IPS-18a (cell line): ENCODE results near the gene CBFA2T3.

Source experiments
- H3K27ac ChIP-seq: one replicate; pipeline ENCODE4 v1.5.1; 2013; ENCODE audit warnings: low read length
- H3K27me3 ChIP-seq: one replicate; pipeline ENCODE4 v1.6.1; 2013; ENCODE audit warnings: mild to moderate bottlenecking, low read length; ENCODE audit not compliant: control insufficient read depth, insufficient read depth
- H3K36me3 ChIP-seq: one replicate; pipeline ENCODE4 v1.6.1; 2013; ENCODE audit warnings: low read depth, low read length; ENCODE audit not compliant: control insufficient read depth
- H3K4me1 ChIP-seq: one replicate; pipeline ENCODE4 v1.6.1; 2013; ENCODE audit warnings: low read depth, low read length; ENCODE audit not compliant: control insufficient read depth
- H3K4me3 ChIP-seq: one replicate; pipeline ENCODE4 v1.5.1; 2013; ENCODE audit warnings: low read length
- H3K9ac ChIP-seq: one replicate; pipeline ENCODE4 v1.6.1; 2013; ENCODE audit warnings: mild to moderate bottlenecking, low read length, moderate library complexity
- H3K9me3 ChIP-seq: one replicate; pipeline ENCODE4 v1.6.1; 2013; ENCODE audit warnings: low read depth, low read length; ENCODE audit not compliant: control insufficient read depth

The CBFA2T3 gene

DNA sequence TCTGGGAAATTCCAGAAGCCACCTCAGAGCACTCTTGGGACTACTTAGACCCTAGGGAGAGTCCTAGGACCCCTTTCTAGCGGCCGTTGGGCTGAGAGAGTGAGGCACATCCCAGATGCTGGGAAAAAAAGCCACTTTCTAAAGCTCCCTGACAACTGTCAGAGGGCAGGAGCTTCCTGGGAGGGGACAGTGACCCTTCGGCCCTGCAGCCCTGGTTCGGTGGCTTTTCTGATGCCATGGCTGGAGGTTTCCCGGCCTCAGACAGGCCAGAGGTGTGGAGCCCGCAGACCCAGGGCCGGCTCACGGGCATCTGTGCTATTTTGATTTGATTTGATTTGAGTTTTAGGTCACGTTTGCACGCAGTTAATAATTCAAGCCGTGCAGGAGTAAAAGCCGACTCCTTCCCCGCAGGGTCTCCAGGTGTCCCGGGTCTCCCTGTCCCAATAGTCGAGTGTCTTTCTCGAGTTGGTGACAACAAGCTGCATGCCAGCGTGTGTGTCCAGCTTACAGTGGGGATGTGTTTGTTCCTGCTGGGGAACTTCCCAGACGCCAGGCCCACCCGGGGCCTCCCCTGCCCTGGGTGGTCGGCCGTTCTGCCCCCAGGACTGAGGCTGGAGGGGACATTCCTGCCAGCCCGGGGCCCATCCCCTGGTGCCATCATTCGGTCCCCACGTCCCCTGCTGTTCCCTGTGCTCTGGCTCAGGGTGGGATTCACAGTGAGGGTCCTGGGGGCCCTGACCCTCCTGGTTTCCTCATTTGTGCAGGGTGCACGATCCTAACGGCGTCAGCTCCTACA, 1.0 kb upstream of the CBFA2T3 start:
- no peaks in the 10 kb centered on the region for H3K9me3 ChIP-seq
- no peak overlapping the region for H3K4me3 ChIP-seq
- H3K4me1 ChIP-seq: peaks cover 4% of the 10 kb centered on the region
- H3K9ac ChIP-seq: no peak overlapping the region
- H3K27me3 ChIP-seq: no peaks in the 10 kb centered on the region
- H3K36me3 ChIP-seq: no peaks in the 10 kb centered on the region
- no peak overlapping the region for H3K27ac ChIP-seq

DNA sequence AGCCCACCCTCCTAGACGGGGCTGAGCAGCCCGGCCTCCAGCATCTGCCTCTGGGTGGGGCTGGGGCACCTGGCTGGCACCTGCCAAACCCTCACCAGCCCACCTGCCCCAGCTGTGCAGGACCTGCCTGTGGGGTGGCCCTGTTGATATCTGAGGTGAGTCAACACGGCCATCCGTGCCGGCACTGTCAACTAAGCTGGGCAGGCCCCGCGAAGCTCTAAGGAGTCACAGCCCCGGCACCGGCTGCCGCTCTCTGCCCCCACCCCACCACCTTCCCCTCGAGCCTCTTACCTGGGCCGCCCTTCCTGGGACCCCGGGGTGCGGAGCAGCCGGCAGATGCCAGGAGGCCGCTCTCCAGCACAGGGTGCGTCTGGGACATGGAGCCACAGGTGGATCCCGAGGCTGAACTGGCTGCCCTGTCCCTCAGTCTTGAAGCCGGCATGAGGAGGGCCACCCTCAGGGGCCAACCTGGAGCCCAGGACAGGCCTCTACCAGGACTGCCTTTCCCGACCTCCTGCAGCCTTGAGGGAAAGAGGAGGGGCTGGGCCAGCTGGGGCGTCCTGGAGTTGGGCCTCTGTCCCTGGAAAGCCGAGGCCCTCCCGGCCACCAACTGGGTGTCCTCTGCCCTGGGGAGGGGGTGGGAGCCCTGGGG, 515 bp downstream of the CBFA2T3 start:
- Histone ChIP-seq H3K36me3 (no peaks in the 10 kb centered on the region), H3K4me3 (no peak overlapping the region), H3K27me3 (no peaks in the 10 kb centered on the region), H3K9ac (no peak overlapping the region), H3K4me1 (no peaks in the 10 kb centered on the region), H3K27ac (no peak overlapping the region), H3K9me3 (no peaks in the 10 kb centered on the region)

DNA sequence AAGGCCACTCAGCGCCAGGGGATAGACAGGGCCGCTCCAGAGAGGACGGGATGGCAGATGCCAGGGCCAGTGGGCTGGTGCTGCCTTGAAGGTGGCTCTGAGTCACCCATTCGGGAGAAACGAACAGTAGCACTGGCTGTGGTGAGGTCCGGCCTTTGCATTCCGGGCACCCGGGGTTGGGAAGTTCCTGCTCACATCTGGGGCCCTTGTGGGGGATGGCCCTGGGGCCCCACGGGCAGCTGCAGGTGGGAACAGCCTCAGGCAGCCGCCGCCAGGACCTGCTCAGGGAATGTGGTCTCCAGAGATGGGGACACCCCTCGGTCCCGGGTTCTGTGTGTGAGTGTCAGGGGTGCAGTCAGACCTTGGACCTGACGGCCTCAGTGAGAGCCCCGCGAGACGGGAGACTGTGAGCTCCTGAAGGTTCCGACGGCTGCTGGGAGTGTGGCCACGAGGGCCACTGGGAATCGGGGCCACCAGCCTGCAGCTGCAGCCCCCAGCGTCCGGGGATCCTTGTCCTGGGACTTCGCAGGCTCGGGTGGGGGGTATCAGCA, 1.4 kb downstream of the CBFA2T3 start:
- Histone ChIP-seq H3K36me3 (no peaks in the 10 kb centered on the region), H3K9ac (no peak overlapping the region), H3K27me3 (no peaks in the 10 kb centered on the region), H3K4me3 (no peak overlapping the region), H3K27ac (no peak overlapping the region), H3K9me3 (no peaks in the 10 kb centered on the region), H3K4me1 (no peaks in the 10 kb centered on the region)

DNA sequence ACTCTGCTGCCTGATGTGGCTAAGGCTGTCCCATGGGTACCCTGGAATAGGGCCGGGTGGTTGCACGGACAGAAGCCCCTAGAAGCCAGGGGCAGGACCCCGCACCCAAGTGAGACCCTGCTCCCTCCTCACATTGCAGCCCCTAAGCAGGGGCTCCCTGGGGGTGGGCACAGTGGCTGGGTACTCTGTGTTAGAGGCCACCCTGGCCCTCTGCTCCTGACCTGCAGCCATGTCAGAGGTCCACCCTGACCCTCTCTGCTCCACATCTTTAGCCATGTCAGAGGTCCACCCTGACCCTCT, 2.1 kb downstream of the CBFA2T3 start:
- H3K4me3 ChIP-seq: no peak overlapping the region
- no peaks in the 10 kb centered on the region for H3K4me1 ChIP-seq
- H3K27ac ChIP-seq: no peak overlapping the region
- H3K27me3 ChIP-seq: no peaks in the 10 kb centered on the region
- no peak overlapping the region for H3K9ac ChIP-seq
- H3K9me3 ChIP-seq: no peaks in the 10 kb centered on the region
- no peaks in the 10 kb centered on the region for H3K36me3 ChIP-seq

DNA sequence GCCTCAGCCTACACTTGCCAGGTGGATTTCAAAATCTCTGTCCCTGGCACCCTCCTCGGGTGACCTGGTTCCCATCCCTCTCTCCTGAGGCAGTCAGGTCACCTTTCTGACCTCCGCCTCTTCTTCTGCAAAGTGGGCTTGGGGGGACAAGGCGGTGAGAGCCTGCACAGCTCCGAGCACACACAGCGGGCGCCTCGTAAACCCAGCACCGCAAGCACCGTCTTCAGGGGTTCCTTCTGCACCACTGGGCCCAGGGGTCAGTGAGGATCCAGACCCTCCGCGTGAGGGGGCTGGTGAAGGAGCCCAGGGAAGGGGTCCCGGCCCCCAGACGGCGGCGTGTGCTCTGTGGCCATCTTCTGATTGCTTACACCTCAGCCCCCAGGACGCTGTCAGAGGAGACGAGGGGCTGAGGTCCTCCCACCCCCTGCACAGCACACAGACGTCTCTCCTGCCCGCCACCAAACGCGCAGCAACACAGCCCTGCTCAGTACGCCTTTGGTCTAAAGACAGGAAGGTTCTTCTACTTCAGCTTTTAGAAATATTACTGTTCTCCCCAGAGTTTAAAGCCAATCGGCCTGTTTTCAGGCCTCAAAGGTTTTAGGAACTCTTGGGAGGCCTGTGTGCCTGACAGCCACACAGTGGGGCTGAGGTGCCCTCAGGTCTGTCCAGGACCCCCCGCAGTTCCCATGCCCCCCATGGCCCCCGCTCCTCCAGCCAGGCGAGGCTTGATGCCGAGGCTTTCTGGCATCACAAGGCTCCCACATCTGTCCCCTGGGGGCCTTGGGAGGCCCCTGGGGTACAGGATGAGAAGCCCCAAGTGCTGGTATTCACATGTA, 2.7 kb downstream of the CBFA2T3 start:
- Histone ChIP-seq H3K4me1 (no peaks in the 10 kb centered on the region), H3K36me3 (no peaks in the 10 kb centered on the region), H3K27me3 (no peaks in the 10 kb centered on the region), H3K4me3 (no peak overlapping the region), H3K9ac (no peak overlapping the region), H3K27ac (no peak overlapping the region), H3K9me3 (no peaks in the 10 kb centered on the region)

DNA sequence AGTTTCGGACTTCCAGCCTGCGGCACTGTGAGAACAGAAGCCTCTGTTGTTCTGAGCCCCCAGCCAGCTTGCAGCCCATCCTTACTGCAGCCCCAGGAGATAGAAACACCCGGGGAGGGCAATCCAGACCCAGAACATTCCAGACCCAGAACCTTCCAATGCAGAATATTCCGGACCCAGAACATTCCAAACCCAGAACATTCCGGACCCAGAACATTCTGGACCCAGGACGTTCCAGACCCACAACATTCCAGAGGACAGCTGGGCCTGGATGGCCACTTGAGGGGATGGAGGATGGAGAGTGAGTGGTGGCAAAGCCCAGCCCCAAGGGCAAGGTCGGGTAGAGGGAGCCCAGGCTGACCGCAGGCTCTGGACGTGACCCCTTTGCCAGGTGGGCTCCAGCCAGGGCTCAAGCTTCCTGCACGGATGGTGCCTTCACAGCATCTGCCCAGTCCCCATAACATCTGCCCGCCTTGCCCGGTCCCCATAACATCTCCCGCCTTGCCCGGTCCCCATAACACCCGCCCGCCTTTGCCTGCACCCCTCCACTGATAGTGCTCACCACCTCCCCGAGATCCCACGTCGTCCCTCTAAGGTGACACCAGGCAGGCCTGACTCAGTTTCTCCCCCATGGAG, 3.5 kb downstream of the CBFA2T3 start:
- Histone ChIP-seq H3K9ac (no peak overlapping the region), H3K4me3 (no peak overlapping the region), H3K9me3 (no peaks in the 10 kb centered on the region), H3K36me3 (no peaks in the 10 kb centered on the region), H3K27ac (no peak overlapping the region), H3K27me3 (no peaks in the 10 kb centered on the region), H3K4me1 (no peaks in the 10 kb centered on the region)

DNA sequence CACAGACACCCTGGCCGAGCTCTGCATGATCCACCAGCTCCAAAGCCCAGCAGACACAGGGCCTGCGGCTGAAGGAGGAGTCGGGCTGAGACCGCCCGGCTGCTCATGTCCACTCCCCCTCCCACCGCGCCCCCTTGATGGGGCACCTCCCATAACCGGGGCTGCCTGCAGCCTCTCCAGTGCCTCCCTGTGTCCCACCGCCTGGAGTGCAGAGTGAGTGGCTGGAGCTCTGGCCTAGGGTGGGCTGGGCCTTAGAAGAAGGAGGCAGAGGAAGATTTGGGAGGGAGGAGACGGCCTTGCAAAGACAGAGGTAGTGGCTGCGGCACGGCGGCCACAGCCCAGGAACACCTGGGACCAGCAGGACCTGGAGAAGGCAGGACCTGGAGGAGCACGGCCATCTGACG, 4.0 kb downstream of the CBFA2T3 start:
- Histone ChIP-seq H3K4me3 (no peak overlapping the region), H3K36me3 (no peaks in the 10 kb centered on the region), H3K27me3 (no peaks in the 10 kb centered on the region), H3K9me3 (no peaks in the 10 kb centered on the region), H3K9ac (no peak overlapping the region), H3K27ac (no peak overlapping the region), H3K4me1 (no peaks in the 10 kb centered on the region)

DNA sequence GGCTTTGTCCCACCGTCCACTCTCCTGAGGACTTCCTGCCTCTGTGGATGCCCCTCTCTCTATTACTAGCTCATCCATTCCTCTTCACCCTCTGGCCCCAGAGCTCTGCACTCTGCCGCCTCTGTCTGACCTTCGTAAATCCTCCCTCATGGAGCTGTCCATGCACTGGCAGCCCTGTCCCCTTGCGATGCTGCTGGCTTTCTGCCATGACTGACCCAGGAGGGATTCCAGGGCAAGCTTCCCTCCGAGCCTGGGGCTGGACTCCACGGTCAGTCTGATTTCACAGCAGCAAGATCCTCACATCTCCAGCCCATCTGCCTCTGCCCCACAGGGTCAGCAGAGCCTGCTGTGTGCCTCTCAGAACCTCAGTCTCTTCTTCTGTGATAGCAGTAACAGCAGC, 4.7 kb downstream of the CBFA2T3 start:
- H3K4me1 ChIP-seq: no peaks in the 10 kb centered on the region
- no peak overlapping the region for H3K9ac ChIP-seq
- H3K27me3 ChIP-seq: no peaks in the 10 kb centered on the region
- no peak overlapping the region for H3K4me3 ChIP-seq
- no peaks in the 10 kb centered on the region for H3K9me3 ChIP-seq
- H3K27ac ChIP-seq: no peak overlapping the region
- H3K36me3 ChIP-seq: no peaks in the 10 kb centered on the region

DNA sequence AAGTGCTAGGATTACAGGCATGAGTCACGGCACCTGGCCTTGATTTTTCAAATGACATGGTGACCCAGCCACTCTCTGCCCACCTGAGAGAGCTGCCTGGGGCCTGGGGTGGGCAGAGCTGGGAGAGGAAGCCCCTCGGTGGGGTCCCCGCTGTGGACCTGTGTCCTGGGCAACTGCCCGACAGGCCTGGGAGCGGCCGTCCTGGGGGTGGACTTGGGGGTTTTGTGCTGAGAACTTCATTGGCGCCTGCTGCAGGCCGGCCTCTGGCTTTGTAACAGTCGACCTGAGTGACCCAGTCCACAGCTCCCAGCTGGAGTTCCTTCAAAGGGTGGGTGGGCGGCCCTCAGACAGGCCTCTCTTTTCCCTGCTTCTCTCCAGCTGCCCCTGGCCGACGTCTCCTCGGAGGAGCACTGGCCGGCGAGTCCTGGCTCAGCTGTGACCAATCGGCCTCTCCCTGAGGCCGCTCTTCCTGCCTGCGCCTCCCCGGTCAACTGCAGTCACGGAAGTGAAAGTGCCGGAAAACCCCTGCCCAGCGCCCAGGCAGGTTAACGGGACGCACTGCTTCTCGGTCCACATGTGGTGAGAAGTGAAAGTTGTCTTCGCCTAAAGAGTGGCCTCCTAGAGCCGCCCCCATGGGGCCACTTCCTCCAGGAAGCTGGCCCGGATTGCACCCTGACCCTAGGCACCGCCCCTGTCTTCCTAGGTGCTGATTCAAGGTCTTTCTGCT, 5.5 kb downstream of the CBFA2T3 start:
- Histone ChIP-seq H3K27me3 (no peaks in the 10 kb centered on the region), H3K36me3 (no peaks in the 10 kb centered on the region), H3K9ac (no peak overlapping the region), H3K4me1 (no peaks in the 10 kb centered on the region), H3K4me3 (no peak overlapping the region), H3K27ac (no peak overlapping the region), H3K9me3 (no peaks in the 10 kb centered on the region)

DNA sequence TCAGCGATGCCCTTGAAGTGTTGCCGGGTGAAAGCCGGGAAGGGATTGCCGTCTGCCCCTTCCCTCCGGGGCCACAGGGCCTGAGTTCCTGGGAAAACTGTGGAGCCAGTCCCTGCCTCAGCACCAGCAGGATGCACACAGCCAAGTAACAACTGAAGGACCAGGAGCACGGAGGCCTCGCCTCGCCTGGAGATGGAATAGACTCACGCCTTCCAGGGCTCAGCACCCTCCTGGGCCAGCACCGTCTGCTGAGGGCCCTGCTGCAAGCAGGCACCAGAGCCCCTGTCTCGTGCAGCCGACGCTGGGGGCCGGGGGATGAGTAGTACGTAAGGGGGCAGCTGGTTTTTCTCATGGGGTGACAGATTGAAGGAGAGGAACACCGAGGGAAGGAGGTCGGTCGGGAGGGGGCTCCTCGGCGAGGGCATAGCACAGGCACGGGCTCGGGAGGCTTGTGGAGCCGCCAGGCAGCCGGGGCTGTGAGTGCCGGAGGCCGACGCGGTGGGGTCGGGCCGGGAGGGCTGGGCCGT, 6.4 kb downstream of the CBFA2T3 start:
- no peaks in the 10 kb centered on the region for H3K4me1 ChIP-seq
- H3K9ac ChIP-seq: no peak overlapping the region

More for the DNA sequence above, 6.4 kb downstream of the CBFA2T3 start:
- H3K36me3 ChIP-seq: no peaks in the 10 kb centered on the region
- H3K9me3 ChIP-seq: no peaks in the 10 kb centered on the region
- no peaks in the 10 kb centered on the region for H3K27me3 ChIP-seq
- H3K4me3 ChIP-seq: no peak overlapping the region
- H3K27ac ChIP-seq: no peak overlapping the region
